Measurements from ENCODE around the gene MTIF2. TPM values are rescaled to one million over a fixed set of nuclear protein-coding genes. Genes with fewer than 3 reads are reported as not detected.

MTIF2 gene, protein sequence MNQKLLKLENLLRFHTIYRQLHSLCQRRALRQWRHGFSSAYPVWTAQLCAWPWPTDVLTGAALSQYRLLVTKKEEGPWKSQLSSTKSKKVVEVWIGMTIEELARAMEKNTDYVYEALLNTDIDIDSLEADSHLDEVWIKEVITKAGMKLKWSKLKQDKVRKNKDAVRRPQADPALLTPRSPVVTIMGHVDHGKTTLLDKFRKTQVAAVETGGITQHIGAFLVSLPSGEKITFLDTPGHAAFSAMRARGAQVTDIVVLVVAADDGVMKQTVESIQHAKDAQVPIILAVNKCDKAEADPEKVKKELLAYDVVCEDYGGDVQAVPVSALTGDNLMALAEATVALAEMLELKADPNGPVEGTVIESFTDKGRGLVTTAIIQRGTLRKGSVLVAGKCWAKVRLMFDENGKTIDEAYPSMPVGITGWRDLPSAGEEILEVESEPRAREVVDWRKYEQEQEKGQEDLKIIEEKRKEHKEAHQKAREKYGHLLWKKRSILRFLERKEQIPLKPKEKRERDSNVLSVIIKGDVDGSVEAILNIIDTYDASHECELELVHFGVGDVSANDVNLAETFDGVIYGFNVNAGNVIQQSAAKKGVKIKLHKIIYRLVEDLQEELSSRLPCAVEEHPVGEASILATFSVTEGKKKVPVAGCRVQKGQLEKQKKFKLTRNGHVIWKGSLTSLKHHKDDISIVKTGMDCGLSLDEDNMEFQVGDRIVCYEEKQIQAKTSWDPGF
- 26.8 and 26.9 TPM in 2 replicates for total RNA-seq
- polyA plus RNA-seq: 7.0 and 9.3 TPM in 2 replicates
- polyA plus RNA-seq (2011; cell fraction: cytosol; rRNA removed): 10.7 and 11.4 TPM in 2 replicates
- polyA plus RNA-seq (2011; cell fraction: nucleus; rRNA removed): 21.6 and 26.1 TPM in 2 replicates
- 20.6 and 28.1 TPM in 2 replicates for polyA plus RNA-seq (2012)
- polyA minus RNA-seq: 15.1 and 21.1 TPM in 2 replicates
- polyA minus RNA-seq (2011; cell fraction: cytosol; rRNA and poly(A)+ RNA removed): 27.7 TPM
- polyA minus RNA-seq (2011; cell fraction: nucleus; rRNA and poly(A)+ RNA removed): 20.2 and 23.3 TPM in 2 replicates
- Bru-seq, nascent RNA: percentile 74 among the genes with signal in this experiment
- BruChase-seq, experiment 1, labeled RNA remaining after a 6-hour chase: percentile 76 among the genes with signal in this experiment
- BruChase-seq, experiment 2, labeled RNA remaining after a 2-hour chase: percentile 61 among the genes with signal in this experiment
- long read RNA-seq, transcript MTIF2-201 (16 exons, 2,528 nt): major isoform, 8 of 109 reads
- long read RNA-seq, partial matches to known transcripts: 89 of 109 reads
- long read RNA-seq, other reads (novel, unspliced or antisense): 11 of 109 reads

DNA sequence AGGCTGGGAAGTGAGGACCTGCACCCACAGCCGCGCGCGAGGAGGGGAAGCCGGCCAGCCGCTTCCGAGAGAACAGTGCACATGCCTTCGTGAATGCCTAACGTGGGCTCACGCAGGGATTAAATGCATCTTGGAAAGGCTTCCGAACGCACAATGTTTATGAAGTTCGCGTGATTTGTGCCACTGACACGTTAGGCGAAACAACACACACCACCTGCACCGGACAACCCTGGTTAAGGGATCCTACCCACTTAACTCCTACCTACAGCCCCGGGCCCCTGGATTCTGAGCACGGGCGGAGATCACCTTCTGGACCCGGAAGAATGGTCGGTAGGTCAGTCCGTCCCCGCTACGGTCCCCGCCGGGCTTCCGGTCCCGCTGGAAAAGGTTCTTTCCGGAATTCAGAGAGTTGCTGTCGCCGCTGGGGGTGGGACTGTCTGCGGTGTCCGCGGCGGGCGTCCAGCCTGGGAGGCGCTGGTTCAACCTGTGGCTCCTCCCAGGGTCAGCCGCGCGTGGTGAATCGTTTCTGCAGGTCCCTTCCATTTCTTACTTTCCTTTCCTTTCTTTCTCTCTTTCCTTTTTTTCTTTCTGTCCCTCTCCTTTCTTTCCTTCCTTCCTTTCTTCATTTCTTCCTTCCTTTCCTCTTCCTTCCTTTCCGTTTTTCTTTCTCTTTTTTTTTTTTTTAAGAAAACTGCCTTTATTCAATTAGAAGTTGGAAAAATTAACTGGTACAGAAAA lies at the start of gene MTIF2:
Gene MTIF2, minus strand, starts transcription at position 325 of the 738 bp plus-strand sequence. CDS start 5,373 bp downstream, outside the sequence.
- FAIRE-seq: peak; percentile 99
- peak within 1 kb of the TSS; percentile 92 for H3K4me2 ChIP-seq (ENCODE audit: insufficient read depth, low read length)
- no peaks in the 10 kb centered on the region for H3K9me1 ChIP-seq (replicated peaks; ENCODE audit: control insufficient read depth, extremely low read depth, insufficient read depth, low read length)
- H2AFZ ChIP-seq (ENCODE audit: low read depth, low read length): peak within 1 kb of the TSS; percentile 92
- intact Hi-C loops (cut with micrococcal nuclease): loop anchor here (1.0 to 5.0 kb wide), 4 partner anchors 13 to 243 kb away; partner anchors contain the start of genes CLHC1 and RPS27A
- no peak for TF ChIP-seq MYC (IDR thresholded peaks at IDR 0.05; ENCODE audit: low read depth, low read length)
- peak; percentile 98 for TF ChIP-seq POLR2A (IDR thresholded peaks at IDR 0.05; ENCODE audit: low read depth, low read length)
- peak; percentile 97 for TF ChIP-seq POLR2AphosphoS5 (IDR thresholded peaks at IDR 0.05; ENCODE audit: insufficient read depth, low read depth, low read length)
- H3K9ac ChIP-seq (replicated peaks; ENCODE audit: extremely low read depth, insufficient read depth, low read length): peak within 1 kb of the TSS; percentile 63
- DNase-seq (ENCODE audit: low read depth, low spot score): peak; percentile 89
- ChIA-PET POLR2A (interaction anchor here (0.7 kb wide), 1 partner anchor 133 kb away, joined by 6 read pairs; no protein-coding TSS in a partner anchor), CTCF (interaction anchor here (0.8 to 1.6 kb wide), 6 partner anchors 9 to 369 kb away, joined by 3 to 6 read pairs (median 4); partner anchors contain the start of gene PPP4R3B)
- no peaks in the 10 kb centered on the region for H3K36me3 ChIP-seq (ENCODE audit: control insufficient read depth in 2 of 2, extremely low read depth in 1 of 2, insufficient read depth in 2 of 2, low read length in 2 of 2)
- BruUV-seq (replicated peaks): no TSS peak
- peaks cover 10% of the 10 kb centered on the region for H3K4me1 ChIP-seq (ENCODE audit: control insufficient read depth, extremely low read depth, insufficient read depth, low read length)
- H3K79me2 ChIP-seq (ENCODE audit: control insufficient read depth, insufficient read depth, low read length): no peaks in the 10 kb centered on the region
- H3K4me3 ChIP-seq (replicated peaks in 1 of 3; ENCODE audit: insufficient read depth in 1 of 3, low read depth in 1 of 3, low read length in 3 of 3): peak within 1 kb of the TSS; percentile 13 to 78 (median 58)
- no peaks in the 10 kb centered on the region for H3K9me3 ChIP-seq (replicated peaks; ENCODE audit: control insufficient read depth, insufficient read depth, low read length)
- peak within 1 kb of the TSS; percentile 7 for H3K27ac ChIP-seq (ENCODE audit: insufficient read depth, low read depth, low read length)
- H4K20me1 ChIP-seq (replicated peaks; ENCODE audit: control insufficient read depth, extremely low read depth, insufficient read depth, low read length): no peaks in the 10 kb centered on the region
- H3K27me3 ChIP-seq (ENCODE audit: control insufficient read depth in 2 of 2, insufficient read depth in 2 of 2, low read length in 2 of 2): no peaks in the 10 kb centered on the region
- dilution Hi-C loops (cut with MboI; ENCODE audit: extremely low pct_ligation_motif_present, low sequenced_read_pairs): no loop called here
